Measurements from ENCODE around the gene ZNF674. TPM values are rescaled to one million over a fixed set of nuclear protein-coding genes. Genes with fewer than 3 reads are reported as not detected.
"Not testable (repeated sequence)": the region's sequence is repeated elsewhere in the genome, so short reads cannot be mapped to it uniquely, and the experiment has no call there.

The ZNF674 gene
- total and polyA plus RNA-seq, 5 experiments from 2014 or later: 0.36 to 6.0 (median 2.6) TPM; not detected in 1

- DNase-seq: no peak
- Mint-ChIP-seq H3K9me3 (peaks cover 0 to 2% (median 0%) of the 10 kb centered on the region in 9 donors), H3K4me3 (peak overlapping the region in 1 of 10 donors; percentile 29), H3K27me3 (no peaks in the 10 kb centered on the region), H3K36me3 (peaks cover 0 to 12% (median 0%) of the 10 kb centered on the region in 3 donors), H3K4me1 (peaks cover 2 to 16% (median 4%) of the 10 kb centered on the region in 4 donors), H3K27ac (peak overlapping the region in 3 of 10 donors; percentile 15 to 71 (median 40))
- ATAC-seq: no peak
- POLR2A ChIA-PET: no interaction called here
These were observed 16.8 kb upstream of the ZNF674 start for GRCh38 chrX:46561824-46562657.

- H3K4me3 Mint-ChIP-seq: no peak overlapping the region
- POLR2A ChIA-PET: no interaction called here
- H3K27me3 Mint-ChIP-seq: no peaks in the 10 kb centered on the region
- DNase-seq (no peak), ATAC-seq (no peak)
- peaks cover 2 to 16% (median 4%) of the 10 kb centered on the region in 4 donors for H3K4me1 Mint-ChIP-seq
- peaks cover 0 to 9% (median 0%) of the 10 kb centered on the region in 3 donors for H3K36me3 Mint-ChIP-seq
- no peak overlapping the region for H3K27ac Mint-ChIP-seq
- H3K9me3 Mint-ChIP-seq: peaks cover 0 to 2% (median 0%) of the 10 kb centered on the region in 9 donors
These were observed 13.8 kb upstream of the ZNF674 start for GRCh38 chrX:46559062-46559461.

- Mint-ChIP-seq H3K27me3 (no peaks in the 10 kb centered on the region), H3K4me1 (peaks cover 0 to 2% (median 0%) of the 10 kb centered on the region in 4 donors), H3K4me3 (no peak overlapping the region), H3K9me3 (no peaks in the 10 kb centered on the region), H3K36me3 (peaks cover 0 to 17% (median 0%) of the 10 kb centered on the region in 3 donors), H3K27ac (no peak overlapping the region)
- DNase-seq (no peak), ATAC-seq (no peak)
- POLR2A ChIA-PET: no interaction called here
These were observed 9.7 kb upstream of the ZNF674 start for GRCh38 chrX:46554942-46555341.

- no peak for DNase-seq
- POLR2A ChIA-PET: no interaction called here
These were observed 8.7 kb upstream of the ZNF674 start for GRCh38 chrX:46553935-46554334.

GRCh38 chrX:46551494-46552128 lies 6.4 kb upstream of the ZNF674 start:
- Mint-ChIP-seq H3K9me3 (no peaks in the 10 kb centered on the region), H3K4me1 (peaks cover 0 to 11% (median 6%) of the 10 kb centered on the region in 4 donors), H3K4me3 (no peak overlapping the region), H3K27ac (peak overlapping the region in 1 of 10 donors; percentile 55), H3K36me3 (peaks cover 0 to 27% (median 0%) of the 10 kb centered on the region in 3 donors), H3K27me3 (no peaks in the 10 kb centered on the region)
- no peak for ATAC-seq
- POLR2A ChIA-PET: interaction anchor here (0.6 kb wide), 1 partner anchor 28 kb away, joined by 5 read pairs; no protein-coding TSS in a partner anchor
- no peak for DNase-seq

More at GRCh38 chrX:46553935-46554334, 8.7 kb upstream of the ZNF674 start:
- no peak overlapping the region for H3K4me3 Mint-ChIP-seq
- H3K27me3 Mint-ChIP-seq: no peaks in the 10 kb centered on the region
- H3K9me3 Mint-ChIP-seq: no peaks in the 10 kb centered on the region
- no peak overlapping the region for H3K27ac Mint-ChIP-seq
- no peak for ATAC-seq
- peaks cover 0 to 3% (median under 1%) of the 10 kb centered on the region in 4 donors for H3K4me1 Mint-ChIP-seq
- peaks cover 0 to 19% (median 0%) of the 10 kb centered on the region in 3 donors for H3K36me3 Mint-ChIP-seq

GRCh38 chrX:46549914-46550313 lies 4.7 kb upstream of the ZNF674 start:
- ATAC-seq (no peak), DNase-seq (no peak)
- no peaks in the 10 kb centered on the region for H3K27me3 Mint-ChIP-seq
- H3K27ac Mint-ChIP-seq: no peak overlapping the region
- H3K9me3 Mint-ChIP-seq: no peaks in the 10 kb centered on the region
- peaks cover 0 to 22% (median 12%) of the 10 kb centered on the region in 4 donors for H3K4me1 Mint-ChIP-seq
- POLR2A ChIA-PET: no interaction called here
- no peak overlapping the region for H3K4me3 Mint-ChIP-seq
- H3K36me3 Mint-ChIP-seq: peaks cover 0 to 27% (median 0%) of the 10 kb centered on the region in 3 donors

GRCh38 chrX:46547857-46548256 lies 2.6 kb upstream of the ZNF674 start:
- ATAC-seq: no peak
- H3K27me3 Mint-ChIP-seq: no peaks in the 10 kb centered on the region
- DNase-seq: no peak
- peaks cover 0 to 35% (median 18%) of the 10 kb centered on the region in 4 donors for H3K4me1 Mint-ChIP-seq
- peaks cover 0 to 24% (median 0%) of the 10 kb centered on the region in 3 donors for H3K36me3 Mint-ChIP-seq
- POLR2A ChIA-PET: no interaction called here
- H3K4me3 Mint-ChIP-seq: peak overlapping the region in 1 of 10 donors; percentile 45
- H3K27ac Mint-ChIP-seq: no peak overlapping the region
- H3K9me3 Mint-ChIP-seq: no peaks in the 10 kb centered on the region

- H3K9me3 Mint-ChIP-seq, H3K27me3 Mint-ChIP-seq, ATAC-seq, DNase-seq, POLR2A ChIA-PET: not testable (repeated sequence)
- peaks cover 0 to 21% (median 3%) of the 10 kb centered on the region in 3 donors for H3K36me3 Mint-ChIP-seq
- peak overlapping the region; percentile 89 to 99 (median 97) for H3K27ac Mint-ChIP-seq
- H3K4me3 Mint-ChIP-seq: peak overlapping the region; percentile 83 to 98 (median 93)
- H3K4me1 Mint-ChIP-seq: peaks cover 0 to 35% (median 18%) of the 10 kb centered on the region in 4 donors
These were observed 694 bp downstream of the ZNF674 start for GRCh38 chrX:46544527-46544926.

- POLR2A ChIA-PET: no interaction called here
- Mint-ChIP-seq H3K9me3 (no peaks in the 10 kb centered on the region), H3K27ac (peak overlapping the region in 4 of 10 donors; percentile 13 to 48 (median 24)), H3K4me3 (peak overlapping the region in 4 of 10 donors; percentile 11 to 29 (median 21)), H3K27me3 (no peaks in the 10 kb centered on the region), H3K4me1 (peaks cover 0 to 35% (median 16%) of the 10 kb centered on the region in 4 donors), H3K36me3 (peaks cover 0 to 23% (median 5%) of the 10 kb centered on the region in 3 donors)
- no peak for ATAC-seq
- no peak for DNase-seq
These were observed 1.8 kb downstream of the ZNF674 start for GRCh38 chrX:46543441-46543840.

- peaks cover 0 to 2% (median 0%) of the 10 kb centered on the region in 4 donors for H3K4me1 Mint-ChIP-seq
- POLR2A ChIA-PET: no interaction called here
- H3K4me3 Mint-ChIP-seq: no peak overlapping the region
- peaks cover 0 to 12% (median 4%) of the 10 kb centered on the region in 3 donors for H3K36me3 Mint-ChIP-seq
- no peak overlapping the region for H3K27ac Mint-ChIP-seq
- H3K27me3 Mint-ChIP-seq: no peaks in the 10 kb centered on the region
- H3K9me3 Mint-ChIP-seq: no peaks in the 10 kb centered on the region
- DNase-seq (no peak), ATAC-seq (no peak)
These were observed 13.8 kb downstream of the ZNF674 start for GRCh38 chrX:46531442-46531841.

- H3K27ac Mint-ChIP-seq, H3K4me3 Mint-ChIP-seq, POLR2A ChIA-PET, H3K9me3 Mint-ChIP-seq, DNase-seq, H3K27me3 Mint-ChIP-seq, H3K4me1 Mint-ChIP-seq, ATAC-seq: not testable (repeated sequence)
- H3K36me3 Mint-ChIP-seq: peaks cover 0 to 14% (median 5%) of the 10 kb centered on the region in 3 donors
These were observed 14.8 kb downstream of the ZNF674 start for GRCh38 chrX:46530404-46530908.

- H3K27me3 Mint-ChIP-seq, H3K4me3 Mint-ChIP-seq: not testable (repeated sequence)
- H3K36me3 Mint-ChIP-seq: peaks cover 0 to 14% (median 5%) of the 10 kb centered on the region in 3 donors
These were observed 15.3 kb downstream of the ZNF674 start for GRCh38 chrX:46529740-46530403.

More at GRCh38 chrX:46529740-46530403, 15.3 kb downstream of the ZNF674 start:
- H3K9me3 Mint-ChIP-seq, H3K27ac Mint-ChIP-seq, H3K4me1 Mint-ChIP-seq, ATAC-seq, POLR2A ChIA-PET, DNase-seq: not testable (repeated sequence)
